ENCODE results near the gene CACNG3.
"Not testable (repeated sequence)": the region's sequence is repeated elsewhere in the genome, so short reads cannot be mapped to it uniquely, and the experiment has no call there.

The CACNG3 gene

GRCh38 chr16:24343829-24344228 lies 87.7 kb downstream of the CACNG3 start:
- not testable (repeated sequence) for DNase-seq

GRCh38 chr16:24344784-24345183 lies 88.6 kb downstream of the CACNG3 start:
- DNase-seq = no peak

GRCh38 chr16:24345704-24346103 lies 89.6 kb downstream of the CACNG3 start:
- DNase-seq = no peak

- no peak for DNase-seq
Observed at GRCh38 chr16:24346734-24347133, 90.6 kb downstream of the CACNG3 start.

- DNase-seq = no peak
Observed at GRCh38 chr16:24347556-24347955, 91.4 kb downstream of the CACNG3 start.

- DNase-seq = peak; percentile 21
Observed at GRCh38 chr16:24348545-24349290, 92.6 kb downstream of the CACNG3 start.

GRCh38 chr16:24349320-24349719 lies 93.2 kb downstream of the CACNG3 start:
- no peak for DNase-seq

- DNase-seq = no peak
Observed at GRCh38 chr16:24352746-24353145, 96.6 kb downstream of the CACNG3 start.

GRCh38 chr16:24353622-24354021 lies 97.5 kb downstream of the CACNG3 start:
- no peak for DNase-seq

- no peak for DNase-seq
Observed at GRCh38 chr16:24357511-24357910, 101.4 kb downstream of the CACNG3 start.

GRCh38 chr16:24358117-24358516 lies 102.0 kb downstream of the CACNG3 start:
- no peak for DNase-seq

GRCh38 chr16:24359490-24359889 lies 103.4 kb downstream of the CACNG3 start:
- DNase-seq = no peak

GRCh38 chr16:24360936-24361335 lies 104.8 kb downstream of the CACNG3 start:
- DNase-seq = no peak

- no peak for DNase-seq
Observed at GRCh38 chr16:24364596-24364995, 108.5 kb downstream of the CACNG3 start.

- DNase-seq = no peak
Observed at GRCh38 chr16:24367186-24367710, 111.1 kb downstream of the CACNG3 start.

- DNase-seq = no peak
Observed at GRCh38 chr16:24372824-24373223, 116.7 kb downstream of the CACNG3 start.

GRCh38 chr16:24378999-24379398 lies 122.9 kb downstream of the CACNG3 start:
- DNase-seq = no peak

GRCh38 chr16:24381470-24382118 lies 125.5 kb downstream of the CACNG3 start:
- DNase-seq = no peak

GRCh38 chr16:24382762-24383407 lies 126.8 kb downstream of the CACNG3 start:
- DNase-seq = no peak

GRCh38 chr16:24394341-24394740 lies 138.2 kb downstream of the CACNG3 start:
- no peak for DNase-seq

GRCh38 chr16:24396350-24397271 lies 140.5 kb downstream of the CACNG3 start:
- no peak for DNase-seq

GRCh38 chr16:24409045-24409444 lies 152.9 kb downstream of the CACNG3 start:
- DNase-seq = no peak
